Parathyroid adenoma (tissue), 2 donors: ENCODE results near the gene CST7.

Experiments used
- H2AFZ ChIP-seq: fragments of 300-600 bp; sonication (generic); one replicate; pipeline ENCODE4 v1.7.0; 2017; ENCODE audit warnings: antibody characterized with exemption, mild to moderate bottlenecking
- H3K27ac ChIP-seq: fragments of 300-600 bp; sonication (generic); one replicate; pipeline ENCODE4 v1.7.0; 2017
- H3K27me3 ChIP-seq: fragments of 300-600 bp; sonication (generic); one replicate; pipeline ENCODE4 v1.7.0; 2017; ENCODE audit warnings: low read length; ENCODE audit not compliant: control insufficient read depth, insufficient read depth
- H3K36me3 ChIP-seq: fragments of 300-600 bp; sonication (generic); one replicate; pipeline ENCODE4 v1.7.0; 2017; ENCODE audit warnings: low read length; ENCODE audit not compliant: control insufficient read depth, insufficient read depth
- H3K4me1 ChIP-seq: fragments of 300-600 bp; sonication (generic); one replicate; pipeline ENCODE4 v1.7.0; 2017; ENCODE audit warnings: control low read depth
- H3K4me2 ChIP-seq: fragments of 300-600 bp; sonication (generic); one replicate; pipeline ENCODE4 v1.7.0; 2017; ENCODE audit warnings: low read length
- H3K4me3 ChIP-seq: fragments of 300-600 bp; sonication (generic); one replicate; pipeline ENCODE4 v1.7.0; 2017; ENCODE audit warnings: low read depth, low read length
- H3K79me2 ChIP-seq: fragments of 300-600 bp; sonication (generic); one replicate; pipeline ENCODE4 v1.7.0; 2017; ENCODE audit warnings: control low read depth
- H3K9ac ChIP-seq: fragments of 300-600 bp; sonication (generic); one replicate; pipeline ENCODE4 v1.7.0; 2017; ENCODE audit warnings: mild to moderate bottlenecking
- H3K9me3 ChIP-seq: fragments of 300-600 bp; sonication (generic); one replicate; pipeline ENCODE4 v1.7.0; 2017; ENCODE audit warnings: low read length; ENCODE audit not compliant: control insufficient read depth
- CTCF ChIP-seq: fragments of 300-600 bp; sonication (generic); IDR thresholded peaks from one replicate; pipeline ENCODE4 v1.7.0; 2017; ENCODE audit warnings: antibody characterized with exemption, mild to moderate bottlenecking
- donor health status: primary hyperparathyroidism.

CST7 gene

GRCh38 chr20:24914388-24915241, 34.5 kb upstream of the CST7 start:
- no peaks in the 10 kb centered on the region for H3K4me1 ChIP-seq
- H3K4me3 ChIP-seq = no peak overlapping the region
- no peaks in the 10 kb centered on the region for H3K36me3 ChIP-seq
- no peak overlapping the region for H3K4me2 ChIP-seq
- H2AFZ ChIP-seq = no peak overlapping the region
- H3K27ac ChIP-seq = no peak overlapping the region
- no peaks in the 10 kb centered on the region for H3K27me3 ChIP-seq
- no peak overlapping the region for H3K9ac ChIP-seq
- TF ChIP-seq CTCF = no peak
- no peaks in the 10 kb centered on the region for H3K9me3 ChIP-seq
- no peaks in the 10 kb centered on the region for H3K79me2 ChIP-seq

GRCh38 chr20:24915440-24915839, 33.6 kb upstream of the CST7 start:
- Histone ChIP-seq H3K27me3 (no peaks in the 10 kb centered on the region), H3K36me3 (no peaks in the 10 kb centered on the region), H3K27ac (no peak overlapping the region), H3K79me2 (no peaks in the 10 kb centered on the region), H3K4me1 (no peaks in the 10 kb centered on the region), H3K4me2 (no peak overlapping the region), H2AFZ (no peak overlapping the region), H3K9me3 (no peaks in the 10 kb centered on the region), H3K9ac (no peak overlapping the region), H3K4me3 (no peak overlapping the region)
- no peak for TF ChIP-seq CTCF

- no peaks in the 10 kb centered on the region for H3K4me1 ChIP-seq
- no peaks in the 10 kb centered on the region for H3K79me2 ChIP-seq
- H3K9me3 ChIP-seq = no peaks in the 10 kb centered on the region
- H3K9ac ChIP-seq = no peak overlapping the region
- no peak overlapping the region for H3K27ac ChIP-seq
- H3K27me3 ChIP-seq = no peaks in the 10 kb centered on the region
- no peaks in the 10 kb centered on the region for H3K36me3 ChIP-seq
- no peak overlapping the region for H3K4me2 ChIP-seq
- H2AFZ ChIP-seq = no peak overlapping the region
- H3K4me3 ChIP-seq = no peak overlapping the region
- no peak for TF ChIP-seq CTCF
Measured at GRCh38 chr20:24915892-24916291, 33.2 kb upstream of the CST7 start.

GRCh38 chr20:24916412-24916811, 32.7 kb upstream of the CST7 start:
- TF ChIP-seq CTCF = no peak
- Histone ChIP-seq H3K4me2 (no peak overlapping the region), H3K4me3 (no peak overlapping the region), H3K27ac (no peak overlapping the region), H3K79me2 (no peaks in the 10 kb centered on the region), H3K9me3 (no peaks in the 10 kb centered on the region), H3K36me3 (no peaks in the 10 kb centered on the region), H2AFZ (no peak overlapping the region), H3K27me3 (no peaks in the 10 kb centered on the region), H3K9ac (no peak overlapping the region), H3K4me1 (no peaks in the 10 kb centered on the region)

- no peak overlapping the region for H3K4me3 ChIP-seq
- H3K4me2 ChIP-seq = no peak overlapping the region
- H2AFZ ChIP-seq = no peak overlapping the region
- no peaks in the 10 kb centered on the region for H3K36me3 ChIP-seq
- H3K9me3 ChIP-seq = no peaks in the 10 kb centered on the region
- no peak for TF ChIP-seq CTCF
- no peak overlapping the region for H3K9ac ChIP-seq
- no peaks in the 10 kb centered on the region for H3K4me1 ChIP-seq
- no peak overlapping the region for H3K27ac ChIP-seq
- no peaks in the 10 kb centered on the region for H3K27me3 ChIP-seq
- no peaks in the 10 kb centered on the region for H3K79me2 ChIP-seq
Measured at GRCh38 chr20:24917056-24917455, 32.0 kb upstream of the CST7 start.
